H9 (cell line): ENCODE measurements around the gene LY6G5B. TPM values are rescaled to one million over a fixed set of nuclear protein-coding genes. Genes with fewer than 3 reads are reported as not detected.
A peak's percentile ranks its signal among the peaks of the same experiment; 100 is the strongest.

ENCODE experiments used
- DNase-seq: peaks from one replicate; pipeline ENCODE4 v3.0.0-alpha.2; 2017
- H2AFZ ChIP-seq: one replicate; pipeline ENCODE4 v1.6.1; 2013; ENCODE audit warnings: mild to moderate bottlenecking, low read length, control low read depth, moderate library complexity
- H2AK5ac ChIP-seq: 2 replicates; pipeline ENCODE4 v1.6.1; 2013; ENCODE audit warnings: low read length, control low read depth, mixed read lengths; ENCODE audit not compliant: insufficient read length
- H2BK120ac ChIP-seq: one replicate; pipeline ENCODE4 v1.6.1; 2013; ENCODE audit warnings: low read depth, mild to moderate bottlenecking, low read length, control low read depth, inconsistent platforms; ENCODE audit not compliant: poor library complexity, severe bottlenecking
- H2BK12ac ChIP-seq: 2 replicates; pipeline ENCODE4 v1.6.1; 2013; ENCODE audit warnings: low read length, control low read depth, mixed read lengths, low read depth; ENCODE audit not compliant: insufficient read length
- H2BK15ac ChIP-seq: 2 replicates; pipeline ENCODE4 v1.6.1; 2013; ENCODE audit warnings: low read depth, low read length, control low read depth
- H2BK20ac ChIP-seq: one replicate; pipeline ENCODE4 v1.6.1; 2013; ENCODE audit warnings: low read depth, mild to moderate bottlenecking, low read length, control low read depth, inconsistent platforms; ENCODE audit not compliant: poor library complexity, severe bottlenecking
- H2BK5ac ChIP-seq: 2 replicates; pipeline ENCODE4 v1.6.1; 2013; ENCODE audit warnings: low read length, control low read depth, mixed read lengths; ENCODE audit not compliant: insufficient read length
- H3K14ac ChIP-seq: 2 replicates; pipeline ENCODE4 v1.6.1; 2013; ENCODE audit warnings: low read length, control low read depth; ENCODE audit not compliant: insufficient read depth
- H3K18ac ChIP-seq: 2 replicates; pipeline ENCODE4 v1.6.1; 2013; ENCODE audit warnings: low read depth, mild to moderate bottlenecking, mixed read lengths, low read length, control low read depth; ENCODE audit not compliant: insufficient read length
- H3K23ac ChIP-seq: 2 replicates; pipeline ENCODE4 v1.6.1; 2013; ENCODE audit warnings: low read length, control low read depth, mixed read lengths, low read depth; ENCODE audit not compliant: insufficient read length
- H3K23me2 ChIP-seq: 2 replicates; pipeline ENCODE4 v1.6.1; 2013; ENCODE audit warnings: low read depth, mild to moderate bottlenecking, mixed read lengths, low read length, control low read depth; ENCODE audit not compliant: insufficient read length, poor library complexity, severe bottlenecking
- H3K27ac ChIP-seq: 2 replicates; pipeline ENCODE4 v1.5.1; 2013; ENCODE audit warnings: low read length, control low read depth, mixed read lengths, low read depth; ENCODE audit not compliant: insufficient read length
- H3K27me3 ChIP-seq: 2 replicates; pipeline ENCODE4 v1.6.1; 2013; ENCODE audit warnings: low read length, control low read depth, inconsistent platforms; ENCODE audit not compliant: insufficient read depth
- H3K4ac ChIP-seq: 2 replicates; pipeline ENCODE4 v1.6.1; 2013; ENCODE audit warnings: low read depth, mild to moderate bottlenecking, control low read depth, inconsistent platforms, low read length, moderate library complexity
- H3K4me1 ChIP-seq: 2 replicates; pipeline ENCODE4 v1.6.1; 2013; ENCODE audit warnings: low read length, control low read depth, inconsistent platforms; ENCODE audit not compliant: insufficient read depth
- H3K4me2 ChIP-seq: 2 replicates; pipeline ENCODE4 v1.6.1; 2013; ENCODE audit warnings: low read length, control low read depth, mixed read lengths; ENCODE audit not compliant: insufficient read length, insufficient read depth
- H3K56ac ChIP-seq: 2 replicates; pipeline ENCODE4 v1.6.1; 2013; ENCODE audit warnings: low read depth, mild to moderate bottlenecking, mixed read lengths, low read length, control low read depth; ENCODE audit not compliant: insufficient read length
- H3K79me1 ChIP-seq: 2 replicates; pipeline ENCODE4 v1.6.1; 2013; ENCODE audit warnings: low read depth, mild to moderate bottlenecking, moderate library complexity, low read length, control low read depth, inconsistent platforms; ENCODE audit not compliant: insufficient read depth, poor library complexity, severe bottlenecking
- H3K79me2 ChIP-seq: 2 replicates; pipeline ENCODE4 v1.6.1; 2013; ENCODE audit warnings: low read length, control low read depth, inconsistent platforms; ENCODE audit not compliant: insufficient read depth
- H3K9ac ChIP-seq: 2 replicates; pipeline ENCODE4 v1.6.1; 2013; ENCODE audit warnings: low read length, control low read depth, mixed read lengths; ENCODE audit not compliant: insufficient read length; ENCODE audit errors: extremely low read depth
- H3K9me3 ChIP-seq: one replicate; pipeline ENCODE4 v1.6.1; 2013; ENCODE audit warnings: low read depth, low read length, inconsistent platforms; ENCODE audit not compliant: control insufficient read depth
- H3T11ph ChIP-seq: one replicate; pipeline ENCODE4 v1.6.1; 2013; ENCODE audit warnings: mild to moderate bottlenecking, low read length, control low read depth, inconsistent platforms
- H4K20me1 ChIP-seq: one replicate; pipeline ENCODE4 v1.6.1; 2013; ENCODE audit not compliant: control insufficient read depth, insufficient read length, insufficient read depth
- H4K5ac ChIP-seq: 2 replicates; pipeline ENCODE4 v1.6.1; 2013; ENCODE audit warnings: low read depth, mild to moderate bottlenecking, mixed read lengths, low read length, control low read depth; ENCODE audit not compliant: insufficient read length
- H4K8ac ChIP-seq: replicated peaks from 2 replicates; pipeline ENCODE4 v1.6.1; 2013; ENCODE audit warnings: low read length, control low read depth, mixed read lengths, low read depth; ENCODE audit not compliant: insufficient read length
- H4K91ac ChIP-seq: 2 replicates; pipeline ENCODE4 v1.6.1; 2013; ENCODE audit warnings: low read depth, mild to moderate bottlenecking, moderate library complexity, mixed read lengths, low read length, control low read depth; ENCODE audit not compliant: insufficient read length
- H3K27ac Mint-ChIP-seq, 3 experiments: 2 replicates in 2 of 3; 3 replicates in 1 of 3; pipeline ENCODE4 v1.8.0; 2020 to 2021; ENCODE audit warnings: mixed read lengths in 3 of 3, mild to moderate bottlenecking in 1 of 3, moderate library complexity in 1 of 3
- H3K27me3 Mint-ChIP-seq: 2 replicates; pipeline ENCODE4 v1.8.0; 2021; ENCODE audit warnings: low read depth, mild to moderate bottlenecking, moderate library complexity, mixed read lengths
- H3K36me3 Mint-ChIP-seq, 3 experiments: 2 replicates in 2 of 3; 3 replicates in 1 of 3; pipeline ENCODE4 v1.8.0; 2020 to 2021; ENCODE audit warnings: low read depth in 3 of 3, mixed read lengths in 3 of 3; ENCODE audit not compliant: insufficient read depth in 1 of 3
- H3K4me1 Mint-ChIP-seq, 2 experiments: 2 replicates each; pipeline ENCODE4 v1.8.0; 2020; ENCODE audit warnings: mixed read lengths in 2 of 2
- H3K4me3 Mint-ChIP-seq, 2 experiments: 2 replicates in 1 of 2; 3 replicates in 1 of 2; pipeline ENCODE4 v1.8.0; 2020 to 2021; ENCODE audit warnings: mild to moderate bottlenecking in 2 of 2, mixed read lengths in 2 of 2, moderate library complexity in 1 of 2
- H3K9me3 Mint-ChIP-seq, 2 experiments: 2 replicates in 1 of 2; 3 replicates in 1 of 2; pipeline ENCODE4 v1.8.0; 2020; ENCODE audit warnings: mild to moderate bottlenecking in 2 of 2, mixed read lengths in 2 of 2, moderate library complexity in 1 of 2
- CTCF ChIP-seq: fragments of 200-600 bp; sonication (generic); conservative IDR thresholded peaks from 3 replicates; pipeline ENCODE4 v1.8.0; 2021; ENCODE audit warnings: antibody characterized with exemption, mild to moderate bottlenecking
- WGBS: extraction: QIAGEN DNeasy Blood & Tissue Kit; methylation state at CpG from one replicate; pipeline ENCODE4 v1.1.7; 2013; ENCODE audit warnings: missing lambda C conversion rate, low lambda C conversion rate, mixed read lengths; ENCODE audit not compliant: insufficient read length; ENCODE audit errors: extremely low coverage; 5-methylcytosine and 5-hydroxymethylcytosine counted together
- total RNA-seq: library from RNA; stranded (reverse); gene quantifications from 2 replicates; pipeline ENCODE4 v1.2.1, GENCODE V29; 2021

The LY6G5B gene
- total RNA-seq, 1 experiment from 2014 or later, result 21.6 TPM

- H3K14ac ChIP-seq, result no peak overlapping the region
- no peak overlapping the region for H2AFZ ChIP-seq
- no peak overlapping the region for H4K5ac ChIP-seq
- no CpG with 5 or more reads among the region's 9 CpGs for WGBS
- H3K27ac ChIP-seq, result no peak overlapping the region
- H3K56ac ChIP-seq, result no peak overlapping the region
- no peak overlapping the region for H2BK20ac ChIP-seq
- TF ChIP-seq CTCF, result no peak
- no peaks in the 10 kb centered on the region for H3K79me2 ChIP-seq
- H3K36me3 Mint-ChIP-seq, result peaks cover 46 to 89% (median 82%) of the 10 kb centered on the region in 3 experiments
- no peaks in the 10 kb centered on the region for H3K4me1 ChIP-seq
- no peaks in the 10 kb centered on the region for H3K79me1 ChIP-seq
- no peak overlapping the region for H3K18ac ChIP-seq
- no peak overlapping the region for H2AK5ac ChIP-seq
- H2BK12ac ChIP-seq, result no peak overlapping the region
- no peak overlapping the region for H4K8ac ChIP-seq
- H4K20me1 ChIP-seq, result peaks cover 2% of the 10 kb centered on the region
- no peak overlapping the region for H2BK5ac ChIP-seq
- no peaks in the 10 kb centered on the region for H3K9me3 Mint-ChIP-seq
- no peak overlapping the region for H3K4ac ChIP-seq
- DNase-seq, result no peak
- H3K4me3 Mint-ChIP-seq, result no peak overlapping the region
- no peak overlapping the region for H4K91ac ChIP-seq
- H3K9me3 ChIP-seq, result no peaks in the 10 kb centered on the region
- H3K23ac ChIP-seq, result no peak overlapping the region
- H2BK120ac ChIP-seq, result no peak overlapping the region
- no peak overlapping the region for H3K9ac ChIP-seq
- H2BK15ac ChIP-seq, result no peak overlapping the region
- H3K27ac Mint-ChIP-seq, result peak overlapping the region in 2 of 3 experiments; percentile 25 to 91; a peak in 2 of 7 replicates
- no peaks in the 10 kb centered on the region for H3K4me1 Mint-ChIP-seq
- H3T11ph ChIP-seq, result no peak overlapping the region
- H3K4me2 ChIP-seq, result no peak overlapping the region
- no peaks in the 10 kb centered on the region for H3K27me3 Mint-ChIP-seq
- no peaks in the 10 kb centered on the region for H3K27me3 ChIP-seq
- H3K23me2 ChIP-seq, result no peaks in the 10 kb centered on the region
These were observed 30.7 kb upstream of the LY6G5B start for GRCh38 chr6:31639043-31639442.
